MM.1S (cell line): ENCODE results near the gene OPRL1.

ENCODE experiments used
- CTCF ChIP-seq: fragments of 300-600 bp; sonication (generic); IDR thresholded peaks from 2 replicates; pipeline ENCODE4 v1.5.1; 2016; ENCODE audit warnings: antibody characterized with exemption, low read length, mixed read lengths
- EZH2 ChIP-seq: fragments of 300-600 bp; sonication (generic); optimal IDR thresholded peaks from 2 replicates; pipeline ENCODE3; 2017; ENCODE audit warnings: low read depth, mild to moderate bottlenecking, antibody characterized with exemption, low read length, mixed read lengths
- EZH2phosphoT487 ChIP-seq: fragments of 300-600 bp; sonication (generic); IDR thresholded peaks from 2 replicates; pipeline ENCODE4 v1.6.1; 2018; ENCODE audit warnings: antibody characterized with exemption, low read length

GRCh38 chr20:64115171-64115911, 35.5 kb downstream of the OPRL1 start:
- TF ChIP-seq CTCF (no peak), EZH2phosphoT487 (no peak), EZH2 (no peak)
